ENCODE measurements around the gene PARP3. TPM values are rescaled to one million over a fixed set of nuclear protein-coding genes. Genes with fewer than 3 reads are reported as not detected.

The PARP3 gene
- total RNA-seq, 4 donors from 2014 or later: 13.4 to 39.0 (median 29.5) TPM

DNA sequence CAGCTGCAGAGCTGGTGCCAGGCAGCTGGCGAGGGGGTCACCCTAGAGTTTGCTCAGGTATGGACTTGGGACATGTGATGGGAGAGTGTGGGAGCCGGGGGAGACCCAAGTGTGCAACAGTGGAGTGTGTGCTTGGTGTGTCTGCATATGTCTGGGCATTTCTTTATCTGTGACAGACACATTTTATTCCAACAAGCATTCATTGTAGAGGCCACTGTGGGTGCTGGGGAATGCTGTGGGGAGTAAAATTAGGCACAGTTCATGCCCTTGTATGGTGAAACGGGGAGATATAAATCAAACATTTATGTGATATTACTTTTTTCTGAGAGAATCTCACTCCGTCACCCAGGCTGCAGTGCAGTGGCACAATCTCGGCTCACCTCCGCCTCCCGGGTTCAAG, 45.4 kb downstream of the PARP3 start:
- no peak for TF ChIP-seq CTCF (IDR thresholded peaks at IDR 0.05; ENCODE audit: low read depth)

- TF ChIP-seq CTCF (IDR thresholded peaks at IDR 0.05; ENCODE audit: low read depth): no peak
Measured at GRCh38 chr3:51988286-51989146, 46.4 kb downstream of the PARP3 start.

DNA sequence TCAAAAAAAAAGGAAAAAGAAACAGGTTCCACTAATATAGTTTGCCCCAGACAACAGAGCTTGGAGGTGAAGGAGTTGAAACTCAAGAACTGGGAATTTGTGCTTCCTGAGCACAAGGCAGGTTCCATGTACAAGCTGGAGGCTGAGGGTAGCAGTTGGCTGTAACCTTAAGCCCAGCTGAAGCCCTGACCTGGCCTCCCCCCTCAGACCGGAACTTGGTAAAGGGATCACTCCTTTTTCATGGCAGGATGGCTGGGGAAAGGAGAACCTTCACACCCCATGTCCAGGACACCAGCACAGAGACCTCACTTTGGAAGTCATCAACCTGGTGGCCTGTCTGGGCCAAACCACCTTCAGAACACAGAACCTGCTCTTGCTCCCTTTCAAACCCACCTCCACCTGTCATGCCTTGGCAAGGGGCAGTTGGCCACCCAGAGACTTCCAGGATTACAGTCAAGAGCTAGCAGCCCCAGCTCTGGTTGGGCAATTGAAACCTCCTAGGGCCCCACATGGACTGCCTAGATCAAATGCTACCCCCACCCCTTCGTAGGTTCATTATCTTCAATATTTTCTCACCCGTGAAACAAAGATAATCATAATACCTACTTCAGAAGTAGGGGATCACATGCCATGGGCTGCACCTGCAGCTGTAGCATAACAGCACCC, 50.0 kb downstream of the PARP3 start:
- TF ChIP-seq CTCF (IDR thresholded peaks at IDR 0.05; ENCODE audit: low read depth): no peak

DNA sequence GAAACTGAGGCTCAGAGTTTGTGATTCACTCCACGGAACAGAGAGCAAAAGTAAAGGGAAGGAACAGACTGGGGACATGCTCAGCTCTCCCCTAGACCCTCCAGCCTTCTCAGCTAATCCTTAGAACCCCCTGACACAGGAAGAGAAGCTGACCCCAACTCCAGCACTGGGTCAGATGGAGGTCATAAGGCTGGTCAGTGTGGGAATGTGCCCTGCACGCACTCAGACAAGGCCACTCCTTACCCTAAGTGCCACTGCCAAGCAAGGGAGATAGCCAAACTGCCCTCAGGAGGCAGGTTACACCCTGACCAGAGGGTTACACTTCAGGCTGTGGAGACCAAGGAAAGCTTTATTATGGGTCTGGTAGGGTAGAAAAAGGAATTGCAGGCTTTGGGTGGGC, 52.4 kb downstream of the PARP3 start:
- no peak for TF ChIP-seq CTCF (IDR thresholded peaks at IDR 0.05; ENCODE audit: low read depth)

- TF ChIP-seq CTCF (IDR thresholded peaks at IDR 0.05; ENCODE audit: low read depth): no peak
Measured at GRCh38 chr3:51995346-51996163, 53.4 kb downstream of the PARP3 start, which contains the start of gene RPL29. Gene RPL29 (minus strand): TSS chr3:51995895. CDS start chr3:51995461, 434 bp downstream.

DNA sequence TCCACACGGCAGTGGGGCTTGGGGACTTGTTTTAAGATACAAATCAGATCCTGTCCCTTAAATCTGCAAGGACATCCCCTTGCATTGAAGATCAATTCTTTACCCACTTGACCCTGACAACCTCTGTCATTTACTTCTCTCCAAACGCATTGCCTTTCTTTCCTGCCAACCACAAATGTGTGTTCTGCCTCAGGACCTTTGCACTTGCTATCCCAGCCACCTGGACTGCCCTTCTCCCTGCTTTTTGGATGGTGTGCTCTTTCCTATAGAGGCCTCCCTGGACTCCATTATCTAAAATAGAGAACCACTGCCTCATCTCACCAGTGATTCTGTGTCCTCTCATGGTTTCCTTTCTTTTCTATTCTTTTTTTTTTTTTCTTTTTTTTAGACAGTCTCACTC, 55.0 kb downstream of the PARP3 start:
- TF ChIP-seq CTCF (IDR thresholded peaks at IDR 0.05; ENCODE audit: low read depth): no peak

Measured in subcutaneous adipose tissue (tissue), 4 donors.